ENCODE measurements around the gene ANGEL2.
A peak's percentile ranks its signal among the peaks of the same experiment; 100 is the strongest.

Gene ANGEL2

GRCh38 chr1:212951126-212951946 is 64.3 kb downstream of the ANGEL2 start:
- no peak for DNase-seq (ENCODE audit: low spot score)

- peak; percentile 81 for DNase-seq (ENCODE audit: low spot score)
These were observed 65.2 kb downstream of the ANGEL2 start, which contains the start of gene VASH2 for GRCh38 chr1:212950243-212951125. Gene VASH2, plus strand, starts transcription at chr1:212950541. Its CDS starts 1,002 bp downstream, at chr1:212951543.

- DNase-seq (ENCODE audit: low spot score) = no peak
These were observed 65.9 kb downstream of the ANGEL2 start for GRCh38 chr1:212949771-212950170.

- no peak for DNase-seq (ENCODE audit: low spot score)
These were observed 68.8 kb downstream of the ANGEL2 start for GRCh38 chr1:212946872-212947271.

GRCh38 chr1:212945463-212946160 is 70.1 kb downstream of the ANGEL2 start:
- DNase-seq (ENCODE audit: low spot score) = no peak

GRCh38 chr1:212945056-212945455 is 70.6 kb downstream of the ANGEL2 start:
- DNase-seq (ENCODE audit: low spot score) = no peak

GRCh38 chr1:212944229-212944901 is 71.3 kb downstream of the ANGEL2 start:
- DNase-seq (ENCODE audit: low spot score) = no peak

- no peak for DNase-seq (ENCODE audit: low spot score)
These were observed 72.3 kb downstream of the ANGEL2 start for GRCh38 chr1:212943393-212943710.

GRCh38 chr1:212942679-212943392 is 72.8 kb downstream of the ANGEL2 start:
- no peak for DNase-seq (ENCODE audit: low spot score)

All from cerebellar cortex (tissue), 1 donor.